ENCODE results near the gene NKX1-2.
"Not testable (repeated sequence)": the region's sequence is repeated elsewhere in the genome, so short reads cannot be mapped to it uniquely, and the experiment has no call there.

The NKX1-2 gene

GRCh38 chr10:124449170-124450011 is 444 bp downstream of the NKX1-2 start:
- DNase-seq (ENCODE audit: low read depth), result no peak

GRCh38 chr10:124448696-124449169 is 1.1 kb downstream of the NKX1-2 start:
- DNase-seq (ENCODE audit: low read depth), result no peak

DNA sequence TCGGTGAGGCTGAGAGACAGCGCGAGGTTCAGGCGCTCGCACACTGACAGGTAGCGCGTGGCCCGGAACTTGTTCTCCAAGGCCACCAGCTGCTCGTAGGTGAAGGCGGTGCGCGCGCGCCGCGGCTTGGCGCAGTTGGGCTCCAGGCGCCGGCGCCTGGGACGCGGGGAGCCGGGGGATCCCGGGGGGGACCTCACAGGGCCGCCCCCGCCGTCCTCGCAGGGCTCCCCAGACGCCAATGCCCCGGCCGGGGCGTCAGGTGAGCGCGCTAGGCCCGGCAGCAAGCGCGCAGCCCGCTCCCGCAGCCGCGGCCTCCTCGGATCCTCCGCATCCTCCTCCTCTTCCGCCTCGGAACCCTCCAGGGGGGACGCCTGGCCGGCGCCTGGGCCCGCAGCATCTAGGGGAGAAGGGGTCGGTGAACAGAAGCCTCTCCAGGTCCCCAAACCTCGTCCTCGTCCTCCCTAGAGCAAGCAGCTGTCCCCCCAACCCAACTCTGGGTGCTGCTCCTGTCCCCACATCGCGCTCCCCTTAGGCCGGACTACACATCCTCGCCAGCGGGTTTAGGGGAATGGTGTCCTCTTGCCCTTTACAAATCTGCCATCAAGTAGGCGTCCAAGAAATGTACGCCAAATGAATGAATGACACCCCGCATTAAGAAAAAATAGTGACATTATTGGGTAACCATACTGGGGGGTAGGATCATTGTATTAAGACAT is 1.9 kb downstream of the NKX1-2 start:
- no peak for DNase-seq (ENCODE audit: low read depth)

- DNase-seq (ENCODE audit: low read depth), result no peak
Measured at GRCh38 chr10:124446830-124447750, 2.7 kb downstream of the NKX1-2 start.

DNA sequence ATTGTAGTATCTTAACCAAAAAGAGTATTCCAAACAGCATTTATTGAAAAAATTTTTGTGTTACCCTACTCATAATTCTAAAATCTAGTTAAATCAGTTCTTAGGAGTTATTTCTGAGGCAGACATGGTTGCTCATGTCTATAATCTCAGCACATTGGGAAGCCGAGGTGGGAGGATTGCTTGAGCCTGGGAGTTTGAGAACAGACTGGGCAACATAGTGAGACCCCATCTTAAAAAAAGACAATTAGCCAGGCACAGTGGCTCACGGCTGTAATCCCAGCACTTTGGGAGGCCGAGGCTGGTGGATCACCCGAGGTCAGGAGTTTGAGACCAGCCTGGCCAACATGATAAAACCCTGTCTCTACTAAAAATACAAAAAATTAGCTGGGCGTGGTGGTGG is 8.1 kb downstream of the NKX1-2 start:
- DNase-seq (ENCODE audit: low read depth), result not testable (repeated sequence)

- DNase-seq (ENCODE audit: low read depth), result no peak
Measured at GRCh38 chr10:124436191-124436638, 13.6 kb downstream of the NKX1-2 start.

DNA sequence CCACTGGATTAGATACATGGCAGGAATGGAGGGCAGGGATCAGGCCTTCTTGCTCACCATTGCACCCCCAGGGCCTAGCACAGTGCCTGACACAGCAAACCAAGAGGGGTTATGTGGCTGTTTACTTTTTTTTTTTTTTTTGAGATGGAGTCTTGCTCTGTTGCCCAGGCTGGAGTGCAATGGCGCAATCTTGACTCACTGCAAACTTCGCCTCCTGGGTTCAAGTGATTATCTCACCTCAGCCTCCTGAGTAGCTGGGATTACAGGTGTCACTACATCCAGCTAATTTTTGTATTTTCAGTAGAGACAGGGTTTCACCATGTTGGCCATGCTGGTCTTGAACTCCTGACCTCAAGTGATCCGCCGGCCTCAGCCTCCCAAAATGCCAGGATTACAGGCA is 14.2 kb downstream of the NKX1-2 start:
- not testable (repeated sequence) for DNase-seq (ENCODE audit: low read depth)

DNA sequence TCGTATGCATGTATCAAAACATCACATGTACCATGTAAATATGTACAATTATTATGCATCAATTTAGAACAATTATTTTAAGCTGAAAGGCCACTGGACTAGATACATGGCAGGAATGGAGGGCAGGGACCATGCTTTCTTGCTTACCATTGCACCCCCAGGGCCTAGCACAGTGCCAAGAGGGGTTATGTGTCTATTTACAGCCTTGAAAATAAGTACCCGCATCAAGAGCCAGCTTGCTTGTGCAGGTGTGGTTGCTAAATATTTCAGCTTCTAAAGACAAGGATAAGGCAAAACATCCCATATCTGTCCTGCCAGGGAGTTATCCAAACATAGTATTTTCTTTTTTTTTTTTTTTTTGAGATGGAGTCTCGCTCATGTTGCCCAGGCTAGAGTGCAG is 16.4 kb downstream of the NKX1-2 start:
- no peak for DNase-seq (ENCODE audit: low read depth)

DNA sequence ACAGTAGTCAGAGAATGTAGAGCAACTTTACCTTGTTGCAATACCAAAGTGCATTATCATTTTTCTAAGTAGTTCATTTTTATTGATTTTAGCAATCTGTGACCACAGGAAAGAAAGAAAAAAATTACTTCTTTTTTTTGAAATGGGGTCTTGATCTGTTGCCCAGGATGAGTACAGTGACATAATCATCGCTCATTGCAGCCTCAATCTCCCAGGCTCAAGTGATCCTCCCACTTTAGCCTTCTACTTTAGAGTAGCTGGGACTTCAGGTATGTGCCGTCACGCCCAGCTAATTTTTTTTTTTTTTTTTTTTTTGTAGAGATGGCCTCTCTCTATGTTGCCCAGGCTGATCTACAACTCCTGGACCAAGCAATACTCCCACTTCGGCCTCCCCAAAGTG is 19.8 kb downstream of the NKX1-2 start:
- DNase-seq (ENCODE audit: low read depth), result no peak

DNA sequence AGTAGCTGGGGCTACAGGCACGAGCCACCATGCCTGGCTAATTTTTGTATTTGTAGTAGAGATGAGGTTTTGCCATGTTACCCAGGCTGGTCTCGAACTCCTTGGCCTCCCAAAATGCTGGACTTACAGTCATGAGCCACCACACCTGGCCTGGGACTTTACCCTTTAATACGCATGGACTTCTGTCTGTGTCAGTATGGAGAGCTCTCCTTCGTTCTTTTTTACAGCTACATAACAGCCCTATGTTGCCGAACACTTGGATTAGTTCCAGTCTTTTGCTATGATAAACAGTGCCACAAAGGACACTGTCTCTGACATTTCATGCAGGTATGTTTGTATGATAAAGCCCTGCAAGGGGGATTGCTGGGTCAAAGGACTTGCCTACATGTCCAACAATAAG is 20.3 kb downstream of the NKX1-2 start:
- DNase-seq (ENCODE audit: low read depth), result no peak

GRCh38 chr10:124428207-124428777 is 21.5 kb downstream of the NKX1-2 start:
- no peak for DNase-seq (ENCODE audit: low read depth)

DNA sequence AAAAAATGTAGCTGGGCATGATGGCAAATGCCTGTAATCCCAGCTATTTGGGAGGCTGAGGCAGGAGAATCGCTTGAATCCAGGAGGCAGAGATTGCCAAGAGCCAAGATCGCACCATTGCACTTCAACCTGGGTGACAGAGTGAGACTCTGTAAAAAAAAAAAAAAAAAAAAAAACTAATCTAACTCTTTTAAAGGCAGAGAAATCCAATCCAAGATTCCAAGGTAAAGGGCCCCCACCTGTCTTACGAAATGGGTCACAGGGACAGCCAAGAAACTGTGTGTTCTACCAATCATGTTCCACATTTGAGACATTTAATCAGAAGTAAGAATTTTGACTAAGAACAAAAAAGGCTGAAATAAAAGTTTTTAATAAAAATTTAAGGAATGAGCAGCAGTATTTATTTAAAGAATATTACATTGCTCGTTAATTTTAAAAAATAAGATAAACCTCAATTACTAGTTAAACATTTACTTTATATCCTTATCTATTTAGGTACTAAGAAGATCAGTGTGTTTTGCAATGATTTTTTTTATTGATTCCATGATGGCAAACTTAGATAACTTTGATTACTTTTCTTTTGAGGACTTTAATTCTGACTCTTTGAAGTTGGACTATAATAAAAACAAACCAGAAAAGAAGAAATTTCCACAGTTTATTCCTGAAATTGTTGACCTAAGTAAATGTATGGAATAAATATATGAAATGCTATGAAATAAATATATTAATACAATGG is 24.4 kb downstream of the NKX1-2 start:
- DNase-seq (ENCODE audit: low read depth), result no peak

- no peak for DNase-seq (ENCODE audit: low read depth)
Measured at GRCh38 chr10:124423813-124424212, 26.0 kb downstream of the NKX1-2 start.

DNA sequence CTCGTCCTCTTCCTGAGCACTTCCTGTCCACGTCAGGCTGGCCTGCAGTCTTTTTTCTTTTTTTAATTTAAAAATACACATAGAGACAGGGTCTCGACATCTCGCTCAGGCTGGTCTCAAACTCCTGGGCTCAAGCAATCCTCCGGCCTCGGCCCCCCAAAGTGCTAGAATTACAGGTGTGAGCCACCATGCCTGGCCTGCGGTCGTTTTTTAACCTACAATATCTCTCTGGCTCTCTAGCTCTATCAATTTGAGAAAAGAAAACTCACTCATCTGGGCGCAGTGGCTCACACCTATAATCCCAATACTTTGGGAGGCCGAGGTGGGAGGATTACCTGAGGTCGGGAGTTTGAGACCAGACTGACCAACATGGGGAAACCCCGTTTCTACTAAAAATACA is 27.1 kb downstream of the NKX1-2 start:
- no peak for DNase-seq (ENCODE audit: low read depth)

DNA sequence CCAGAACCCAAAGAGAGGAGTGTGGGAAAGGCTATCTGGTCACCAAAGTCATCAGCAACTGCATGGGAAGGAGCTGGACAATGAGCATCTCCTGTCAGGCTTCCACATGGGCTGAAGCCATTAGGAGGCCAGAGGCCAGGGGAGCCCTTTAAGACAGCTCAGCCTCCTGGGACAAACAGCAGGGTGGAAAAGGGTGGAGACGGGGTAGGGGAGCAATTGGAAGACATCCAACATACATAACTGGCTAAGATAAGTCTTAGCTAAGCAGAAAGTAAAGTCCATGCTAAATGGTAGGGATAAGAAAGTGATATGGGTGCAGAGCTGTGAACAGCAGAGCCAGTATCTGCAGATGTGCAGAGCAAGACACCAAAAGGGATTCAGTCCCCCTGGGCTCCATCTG is 29.6 kb downstream of the NKX1-2 start:
- DNase-seq (ENCODE audit: low read depth), result no peak

DNA sequence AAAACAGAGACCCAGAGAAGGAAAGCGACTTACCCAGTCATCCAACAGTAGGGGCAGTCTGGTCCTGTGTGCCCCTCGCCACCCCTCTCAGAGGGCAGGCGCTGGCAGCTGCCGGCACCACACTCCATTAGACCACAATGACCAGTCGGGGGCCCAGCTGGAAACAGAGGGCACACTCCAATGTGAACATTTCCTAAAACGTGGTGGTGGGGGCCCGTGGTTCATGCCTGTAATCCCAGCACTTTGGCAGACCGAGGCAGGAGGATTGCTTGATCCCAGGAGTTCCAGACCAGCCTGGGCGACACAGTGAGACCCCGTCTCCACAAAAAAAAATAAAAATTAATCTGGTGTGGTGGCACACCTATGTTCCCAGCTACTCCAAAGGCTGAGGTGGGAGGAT is 30.2 kb downstream of the NKX1-2 start:
- no peak for DNase-seq (ENCODE audit: low read depth)

DNA sequence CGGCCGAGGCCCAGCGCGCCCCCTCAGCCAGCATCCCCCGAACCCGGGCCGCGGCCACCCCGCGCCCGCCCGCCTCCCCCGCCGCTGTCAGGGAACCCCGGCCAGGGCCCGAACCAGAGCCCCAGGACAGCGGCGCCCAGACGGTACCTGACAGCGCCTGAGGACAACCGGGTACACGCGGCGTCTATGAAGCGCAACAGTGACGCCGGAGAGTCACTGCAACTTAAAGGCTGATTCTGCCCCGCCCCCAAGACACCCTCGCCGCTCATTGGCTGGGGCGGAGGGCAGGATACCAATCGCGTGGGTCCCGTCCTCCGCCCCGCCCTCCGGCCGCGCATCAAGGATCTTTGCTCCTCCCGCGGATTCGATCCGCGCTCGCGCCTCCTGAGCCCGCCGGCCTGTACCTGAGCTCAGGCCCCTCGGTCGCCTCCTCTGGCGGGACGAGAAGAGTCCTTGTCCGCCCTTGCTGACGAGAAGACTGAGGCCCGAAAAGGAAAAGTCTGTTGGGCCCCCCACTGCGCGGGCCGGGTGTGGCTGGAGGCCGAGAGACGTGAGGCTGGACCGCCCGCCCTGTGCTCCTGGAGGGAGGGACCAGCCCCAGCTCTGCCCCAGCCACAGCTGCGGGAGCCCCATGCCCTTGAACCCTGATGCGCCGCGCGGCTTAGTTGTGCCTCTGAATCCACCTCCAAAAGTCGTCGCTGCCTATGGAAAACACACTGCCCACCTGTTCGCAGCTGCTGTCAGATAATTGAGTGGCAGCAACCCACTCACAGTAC is 30.9 kb downstream of the NKX1-2 start, which contains the start of gene OAT:
Gene OAT (minus strand): TSS at position 198 of the 776 bp plus-strand sequence. CDS start 6,752 bp downstream, outside the sequence.
- peak; percentile 93 for DNase-seq (ENCODE audit: low read depth)

DNA sequence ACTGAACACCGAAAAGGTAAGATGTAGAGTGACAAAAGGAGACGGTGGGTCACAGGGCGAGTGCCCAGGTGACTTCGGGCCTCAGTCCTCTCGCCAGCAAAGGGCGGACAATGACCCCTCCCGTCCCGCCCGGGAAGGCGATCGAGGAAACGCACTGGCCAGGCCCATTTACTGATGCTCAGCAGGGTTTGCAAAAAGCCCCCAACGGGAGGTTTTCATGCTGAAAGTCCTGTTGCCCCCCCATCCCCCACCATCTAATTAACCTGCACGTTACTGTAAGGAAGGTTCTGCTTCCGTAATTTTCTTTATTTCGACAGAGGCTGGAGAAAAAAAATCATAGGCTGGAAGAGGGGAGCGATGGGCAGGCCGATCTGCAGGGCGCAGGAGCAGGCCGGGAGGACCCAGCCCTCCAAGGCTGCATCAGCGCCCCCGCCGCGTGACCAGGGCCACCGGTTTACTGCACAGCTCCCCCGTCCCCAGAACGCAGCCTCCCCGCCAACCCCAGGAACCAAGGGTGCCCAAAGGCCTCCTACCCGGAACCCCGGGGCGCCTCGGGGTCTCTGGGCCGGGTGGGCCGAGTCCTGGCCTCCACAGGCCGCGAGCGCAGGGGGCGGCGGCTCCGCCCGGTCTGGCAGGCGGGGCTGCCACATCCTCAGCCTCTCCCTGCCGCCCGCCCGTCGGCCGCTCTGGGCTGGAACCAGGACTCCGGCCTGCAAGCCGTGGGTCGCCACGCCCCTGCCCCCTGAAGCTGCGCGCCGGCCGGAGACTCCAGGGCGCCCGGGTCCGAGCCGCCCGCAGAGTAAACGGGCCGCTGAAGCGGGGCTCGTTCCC is 31.7 kb downstream of the NKX1-2 start:
- DNase-seq (ENCODE audit: low read depth), result peak; percentile 9

GRCh38 chr10:124416733-124417132 is 33.1 kb downstream of the NKX1-2 start:
- DNase-seq (ENCODE audit: low read depth), result no peak
